Uterus (tissue), 4 donors: Measurements from ENCODE around the gene ICAM3. TPM values are rescaled to one million over a fixed set of nuclear protein-coding genes. Genes with fewer than 3 reads are reported as not detected.

Source experiments
- DNase-seq, 2 donors: peaks; one replicate each; pipeline ENCODE4 v3.0.0-alpha.2; 2019 to 2020
- H3K27ac ChIP-seq, 2 donors: fragments of 200-600 bp; sonication (generic); 1 replicate in 1 of 2; 2 replicates in 1 of 2; pipeline ENCODE4 v1.5.1; 2016 to 2018
- H3K27me3 ChIP-seq, 2 donors: fragments of 200-600 bp; sonication (generic); one replicate each; pipeline ENCODE4 v1.5.1; 2018 to 2019; ENCODE audit warnings: control low read depth in 1 of 2
- H3K36me3 ChIP-seq, 2 donors: fragments of 200-600 bp; sonication (generic); one replicate each; pipeline ENCODE4 v1.5.1; 2019; ENCODE audit warnings: control low read depth in 1 of 2
- H3K4me1 ChIP-seq, 2 donors: fragments of 200-600 bp; sonication (generic); one replicate each; pipeline ENCODE4 v1.5.1; 2018 to 2019; ENCODE audit warnings: control low read depth in 1 of 2
- H3K4me3 ChIP-seq, 2 donors: fragments of 200-600 bp; sonication (generic); 1 replicate in 1 of 2; 2 replicates in 1 of 2; pipeline ENCODE4 v1.5.1; 2018 to 2019; ENCODE audit warnings: mild to moderate bottlenecking in 1 of 2
- H3K9me3 ChIP-seq, 2 donors: fragments of 200-600 bp; sonication (generic); one replicate each; pipeline ENCODE4 v1.5.1; 2019; ENCODE audit warnings: control low read depth in 1 of 2
- POLR2A ChIP-seq, 2 donors: fragments of 450-650 bp; IDR thresholded peaks; one replicate each; pipeline ENCODE4 v1.6.1; 2016; ENCODE audit warnings: antibody characterized with exemption in 2 of 2, mild to moderate bottlenecking in 1 of 2, moderate library complexity in 1 of 2
- intact Hi-C: fragments of 100-400 bp; cut with DNase I; formaldehyde crosslinking; loops from one replicate; pipeline ENCODE4 v1.15.1; 2023; ENCODE audit warnings: low total_unique reads
- total RNA-seq, 4 donors: library from RNA; depleted of rRNA in 3 of 4; stranded (reverse); fragments of >200 nt in 3 of 4; gene quantifications; one replicate each; pipeline versions ENCODE4 v1.1.0 to v1.2.4, GENCODE V29; 2014 to 2023
- TF ChIP-seq, protein P1 (sequence below), 4 experiments: fragments of 200-600 bp in 2 of 4; fragments of 450-650 bp in 2 of 4; sonication (generic) in 2 of 4; IDR thresholded peaks; one replicate each; pipeline ENCODE4 v1.5.1; 2016 to 2019; ENCODE audit warnings: antibody characterized with exemption in 4 of 4, mild to moderate bottlenecking in 2 of 4, moderate library complexity in 1 of 4
- donor health status: DM: yes; HTN: yes; CAD: no.

ICAM3 gene
- total RNA-seq, 4 donors from 2014 or later = 3.0 to 65.3 (median 6.2) TPM

DNA sequence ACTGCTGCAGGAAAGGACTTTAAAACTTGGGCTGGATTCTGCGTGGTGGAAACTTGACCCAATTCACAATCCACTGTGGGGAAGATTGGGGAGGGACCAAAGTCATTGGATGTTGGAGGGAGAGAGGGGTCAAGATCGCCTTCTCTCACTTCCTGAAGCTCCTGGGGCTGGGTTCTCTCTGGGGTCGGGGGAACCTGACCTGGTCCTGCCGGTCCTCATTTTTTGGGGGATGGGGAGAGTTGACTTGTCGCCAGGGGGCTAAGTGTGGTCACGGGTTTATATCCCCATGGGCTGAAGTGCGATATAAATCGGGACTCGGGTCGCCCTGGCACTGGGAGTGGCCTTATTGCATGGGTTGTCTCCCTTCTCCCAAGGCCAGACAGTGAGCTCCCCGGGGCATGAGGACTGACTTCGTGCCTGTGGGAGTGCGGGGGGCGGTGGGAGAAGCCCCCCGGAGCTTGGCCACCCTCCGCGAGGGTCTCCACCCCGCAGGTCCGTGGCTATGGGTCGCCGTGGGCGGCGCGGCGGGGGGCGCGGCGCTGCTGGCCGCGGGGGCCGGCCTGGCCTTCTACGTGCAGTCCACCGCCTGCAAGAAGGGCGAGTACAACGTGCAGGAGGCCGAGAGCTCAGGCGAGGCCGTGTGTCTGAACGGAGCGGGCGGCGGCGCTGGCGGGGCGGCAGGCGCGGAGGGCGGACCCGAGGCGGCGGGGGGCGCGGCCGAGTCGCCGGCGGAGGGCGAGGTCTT lies 43.4 kb downstream of the ICAM3 start:
- peaks cover 18 to 47% of the 10 kb centered on the region in 2 donors for H3K27me3 ChIP-seq
- H3K9me3 ChIP-seq = no peaks in the 10 kb centered on the region
- no peaks in the 10 kb centered on the region for H3K36me3 ChIP-seq
- TF ChIP-seq, protein P1, sequence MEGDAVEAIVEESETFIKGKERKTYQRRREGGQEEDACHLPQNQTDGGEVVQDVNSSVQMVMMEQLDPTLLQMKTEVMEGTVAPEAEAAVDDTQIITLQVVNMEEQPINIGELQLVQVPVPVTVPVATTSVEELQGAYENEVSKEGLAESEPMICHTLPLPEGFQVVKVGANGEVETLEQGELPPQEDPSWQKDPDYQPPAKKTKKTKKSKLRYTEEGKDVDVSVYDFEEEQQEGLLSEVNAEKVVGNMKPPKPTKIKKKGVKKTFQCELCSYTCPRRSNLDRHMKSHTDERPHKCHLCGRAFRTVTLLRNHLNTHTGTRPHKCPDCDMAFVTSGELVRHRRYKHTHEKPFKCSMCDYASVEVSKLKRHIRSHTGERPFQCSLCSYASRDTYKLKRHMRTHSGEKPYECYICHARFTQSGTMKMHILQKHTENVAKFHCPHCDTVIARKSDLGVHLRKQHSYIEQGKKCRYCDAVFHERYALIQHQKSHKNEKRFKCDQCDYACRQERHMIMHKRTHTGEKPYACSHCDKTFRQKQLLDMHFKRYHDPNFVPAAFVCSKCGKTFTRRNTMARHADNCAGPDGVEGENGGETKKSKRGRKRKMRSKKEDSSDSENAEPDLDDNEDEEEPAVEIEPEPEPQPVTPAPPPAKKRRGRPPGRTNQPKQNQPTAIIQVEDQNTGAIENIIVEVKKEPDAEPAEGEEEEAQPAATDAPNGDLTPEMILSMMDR (IDR thresholded peaks at IDR 0.05) = no peak
- TF ChIP-seq POLR2A (IDR thresholded peaks at IDR 0.05) = no peak
- no peak for DNase-seq
- no peak overlapping the region for H3K27ac ChIP-seq
- H3K4me1 ChIP-seq = peaks cover 0 to 21% of the 10 kb centered on the region in 2 donors
- H3K4me3 ChIP-seq = no peak overlapping the region
- intact Hi-C loops = no loop called here

GRCh38 chr19:10295305-10295846 lies 44.0 kb downstream of the ICAM3 start:
- TF ChIP-seq POLR2A (IDR thresholded peaks at IDR 0.05) = no peak
- TF ChIP-seq, protein P1 (IDR thresholded peaks at IDR 0.05) = no peak
- H3K4me3 ChIP-seq = no peak overlapping the region
- peaks cover 0 to 25% of the 10 kb centered on the region in 2 donors for H3K4me1 ChIP-seq
- no peaks in the 10 kb centered on the region for H3K9me3 ChIP-seq
- H3K27me3 ChIP-seq = peaks cover 24 to 47% of the 10 kb centered on the region in 2 donors
- intact Hi-C loops = no loop called here
- DNase-seq = no peak
- H3K36me3 ChIP-seq = no peaks in the 10 kb centered on the region
- H3K27ac ChIP-seq = no peak overlapping the region

DNA sequence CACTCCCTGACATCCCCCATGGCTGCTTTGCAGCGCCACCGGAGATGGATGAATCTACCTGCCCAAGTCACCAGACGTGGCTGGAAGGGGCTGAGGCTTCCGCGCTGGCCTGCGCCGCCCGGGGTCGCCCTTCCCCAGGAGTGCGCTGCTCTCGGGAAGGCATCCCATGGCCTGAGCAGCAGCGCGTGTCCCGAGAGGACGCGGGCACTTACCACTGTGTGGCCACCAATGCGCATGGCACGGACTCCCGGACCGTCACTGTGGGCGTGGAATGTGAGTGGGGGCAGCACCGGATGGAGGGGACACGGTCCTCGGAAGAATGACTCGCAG lies 45.1 kb downstream of the ICAM3 start:
- no peak for TF ChIP-seq POLR2A (IDR thresholded peaks at IDR 0.05)
- TF ChIP-seq, protein P1 (IDR thresholded peaks at IDR 0.05) = no peak
- Histone ChIP-seq H3K4me3 (no peak overlapping the region), H3K4me1 (peaks cover 0 to 32% of the 10 kb centered on the region in 2 donors), H3K9me3 (no peaks in the 10 kb centered on the region), H3K27me3 (peaks cover 33 to 52% of the 10 kb centered on the region in 2 donors), H3K27ac (no peak overlapping the region), H3K36me3 (no peaks in the 10 kb centered on the region)
- DNase-seq = no peak
- intact Hi-C loops = no loop called here

GRCh38 chr19:10293637-10294367 lies 45.6 kb downstream of the ICAM3 start:
- Histone ChIP-seq H3K4me1 (peaks cover 0 to 36% of the 10 kb centered on the region in 2 donors), H3K4me3 (no peak overlapping the region), H3K27ac (no peak overlapping the region), H3K36me3 (no peaks in the 10 kb centered on the region), H3K9me3 (no peaks in the 10 kb centered on the region), H3K27me3 (peaks cover 39 to 57% of the 10 kb centered on the region in 2 donors)
- TF ChIP-seq POLR2A (IDR thresholded peaks at IDR 0.05) = no peak
- TF ChIP-seq, protein P1 (IDR thresholded peaks at IDR 0.05) = no peak
- intact Hi-C loops = no loop called here
- DNase-seq = no peak
